GM23338 (cell line): Measurements from ENCODE around the gene TOM1L2. TPM values are rescaled to one million over a fixed set of nuclear protein-coding genes. Genes with fewer than 3 reads are reported as not detected.

Experiments
- ATAC-seq: fragments of 200-7000 bp; cut with Tn5 transposase; 3 replicates; pipeline ENCODE4 v1.9.1; 2020
- DNase-seq: peaks from one replicate; pipeline ENCODE4 v3.0.0-alpha.2; 2015; ENCODE audit warnings: low spot score
- H2AFZ ChIP-seq: fragments of 200-600 bp; sonication (generic); 2 replicates; pipeline ENCODE4 v1.8.0; 2016; ENCODE audit warnings: antibody characterized with exemption, mild to moderate bottlenecking, moderate library complexity
- H3F3A ChIP-seq: fragments of 200-600 bp; sonication (generic); replicated peaks from 2 replicates; pipeline ENCODE4 v1.8.0; 2017; ENCODE audit warnings: antibody characterized with exemption, mixed run types, low read depth
- H3K27ac ChIP-seq: fragments of 200-600 bp; sonication (generic); 2 replicates; pipeline ENCODE4 v1.6.1; 2016; ENCODE audit warnings: low read depth
- H3K27me3 ChIP-seq: fragments of 200-600 bp; sonication (generic); 2 replicates; pipeline ENCODE4 v1.8.0; 2016; ENCODE audit warnings: mild to moderate bottlenecking, mixed run types, moderate library complexity; ENCODE audit not compliant: insufficient read depth
- H3K36me3 ChIP-seq: fragments of 200-600 bp; sonication (generic); 2 replicates; pipeline ENCODE4 v1.8.0; 2016; ENCODE audit warnings: mild to moderate bottlenecking; ENCODE audit not compliant: insufficient read depth
- H3K4me1 ChIP-seq: fragments of 200-600 bp; sonication (generic); 2 replicates; pipeline ENCODE4 v1.8.0; 2016; ENCODE audit warnings: mild to moderate bottlenecking, moderate library complexity; ENCODE audit not compliant: insufficient read depth
- H3K4me2 ChIP-seq: fragments of 200-600 bp; sonication (generic); 2 replicates; pipeline ENCODE4 v1.7.1; 2017; ENCODE audit warnings: mixed run types
- H3K4me3 ChIP-seq: fragments of 200-600 bp; sonication (generic); 2 replicates; pipeline ENCODE4 v1.6.1; 2016; ENCODE audit warnings: mixed run types
- H3K79me2 ChIP-seq: fragments of 200-600 bp; sonication (generic); replicated peaks from 2 replicates; pipeline ENCODE4 v1.8.0; 2017; ENCODE audit warnings: mild to moderate bottlenecking; ENCODE audit not compliant: insufficient read depth
- H3K9me2 ChIP-seq: fragments of 200-600 bp; sonication (generic); 2 replicates; pipeline ENCODE4 v1.8.0; 2017; ENCODE audit not compliant: insufficient read depth
- H4K20me1 ChIP-seq: fragments of 200-600 bp; sonication (generic); replicated peaks from 2 replicates; pipeline ENCODE4 v1.8.0; 2017; ENCODE audit warnings: mild to moderate bottlenecking; ENCODE audit not compliant: insufficient read depth
- H3K27ac Mint-ChIP-seq: 2 replicates; pipeline ENCODE4 v1.8.0; 2020; ENCODE audit warnings: inconsistent platforms, mild to moderate bottlenecking, moderate library complexity, mixed read lengths
- H3K27me3 Mint-ChIP-seq: 3 replicates; pipeline ENCODE4 v1.8.0; 2022; ENCODE audit warnings: low read depth, mild to moderate bottlenecking, moderate library complexity, mixed read lengths, inconsistent platforms; ENCODE audit not compliant: insufficient read depth, poor library complexity
- H3K36me3 Mint-ChIP-seq: 3 replicates; pipeline ENCODE4 v1.8.0; 2021; ENCODE audit warnings: low read depth, mild to moderate bottlenecking, inconsistent platforms, moderate library complexity, mixed read lengths
- H3K4me1 Mint-ChIP-seq: 3 replicates; pipeline ENCODE4 v1.8.0; 2020; ENCODE audit warnings: mild to moderate bottlenecking, inconsistent platforms, mixed read lengths
- H3K4me3 Mint-ChIP-seq: 3 replicates; pipeline ENCODE4 v1.8.0; 2021; ENCODE audit warnings: moderate library complexity, mild to moderate bottlenecking, inconsistent platforms, mixed read lengths
- H3K9me3 Mint-ChIP-seq: 3 replicates; pipeline ENCODE4 v1.8.0; 2020; ENCODE audit warnings: moderate library complexity, mild to moderate bottlenecking, inconsistent platforms, mixed read lengths
- CREB1 ChIP-seq: fragments of 250-450 bp; sonication (Bioruptor Pico); IDR thresholded peaks from 2 replicates; pipeline ENCODE4 v1.5.0; 2020; ENCODE audit warnings: low read depth, mild to moderate bottlenecking, moderate library complexity
- CTCF ChIP-seq, 2 experiments: fragments of 200-600 bp in 1 of 2; sonication (generic) in 1 of 2; conservative IDR thresholded peaks; 2 replicates each; pipeline versions ENCODE4 v1.5.1 to v1.6.1; 2016 to 2017; ENCODE audit warnings: antibody characterized with exemption in 2 of 2, low read depth in 2 of 2, mild to moderate bottlenecking in 2 of 2, moderate library complexity in 1 of 2
- EZH2 ChIP-seq: fragments of 200-600 bp; sonication (generic); IDR thresholded peaks from one replicate; pipeline ENCODE4 v1.8.0; 2017; ENCODE audit warnings: antibody characterized with exemption, mild to moderate bottlenecking, low read depth; ENCODE audit not compliant: unreplicated experiment
- EZH2phosphoT487 ChIP-seq: fragments of 200-600 bp; sonication (generic); IDR thresholded peaks from one replicate; pipeline ENCODE4 v1.8.1; 2018; ENCODE audit warnings: antibody characterized with exemption; ENCODE audit not compliant: unreplicated experiment
- JUNB ChIP-seq: IDR thresholded peaks from one replicate; pipeline ENCODE4 v1.6.1; 2016; ENCODE audit warnings: antibody characterized with exemption; ENCODE audit not compliant: unreplicated experiment
- NANOG ChIP-seq: IDR thresholded peaks from 2 replicates; pipeline ENCODE4 v1.6.1; 2016; ENCODE audit warnings: antibody characterized with exemption, borderline replicate concordance
- POLR2AphosphoS5 ChIP-seq: IDR thresholded peaks from 2 replicates; pipeline ENCODE4 v1.6.1; 2016; ENCODE audit warnings: antibody characterized with exemption, low read depth
- STAT1 ChIP-seq: IDR thresholded peaks from one replicate; pipeline ENCODE4 v1.6.1; 2016; ENCODE audit warnings: antibody characterized with exemption; ENCODE audit not compliant: unreplicated experiment
- ZNF114 ChIP-seq: fragments of 250-450 bp; sonication (Bioruptor Pico); IDR thresholded peaks from 2 replicates; pipeline ENCODE4 v1.5.0; 2020; ENCODE audit warnings: mild to moderate bottlenecking, moderate library complexity
- ZNF331 ChIP-seq: fragments of 250-450 bp; sonication (Bioruptor Pico); IDR thresholded peaks from 2 replicates; pipeline ENCODE4 v1.5.0; 2020; ENCODE audit warnings: low read depth, mild to moderate bottlenecking, moderate library complexity
- polyA plus RNA-seq: library from polyadenylated mRNA; unstranded; fragments of >200 nt; fragmentation: Nextera tagmentation; extraction: Ambion mirVana; gene quantifications from 2 replicates; pipeline ENCODE4 v1.2.1, GENCODE V29; 2016
- total RNA-seq: library from RNA; depleted of rRNA; stranded (reverse); fragments of >200 nt; shearing (Covaris generic); gene quantifications from 2 replicates; pipeline ENCODE4 v1.2.3, GENCODE V29; 2014
- TF ChIP-seq, protein P1 (sequence below): fragments of 250-450 bp; sonication (Bioruptor Pico); IDR thresholded peaks from 2 replicates; pipeline ENCODE4 v1.5.0; 2020; ENCODE audit warnings: mild to moderate bottlenecking, moderate library complexity
- TF ChIP-seq, protein P2 (sequence below): IDR thresholded peaks from one replicate; pipeline ENCODE4 v1.6.1; 2018; ENCODE audit warnings: antibody characterized with exemption; ENCODE audit not compliant: unreplicated experiment
- TF ChIP-seq, protein P3 (sequence below): IDR thresholded peaks from 2 replicates; pipeline ENCODE4 v1.6.1; 2016; ENCODE audit warnings: antibody characterized with exemption

The TOM1L2 gene
- total and polyA plus RNA-seq, 2 experiments from 2014 or later: 3.3 TPM

DNA sequence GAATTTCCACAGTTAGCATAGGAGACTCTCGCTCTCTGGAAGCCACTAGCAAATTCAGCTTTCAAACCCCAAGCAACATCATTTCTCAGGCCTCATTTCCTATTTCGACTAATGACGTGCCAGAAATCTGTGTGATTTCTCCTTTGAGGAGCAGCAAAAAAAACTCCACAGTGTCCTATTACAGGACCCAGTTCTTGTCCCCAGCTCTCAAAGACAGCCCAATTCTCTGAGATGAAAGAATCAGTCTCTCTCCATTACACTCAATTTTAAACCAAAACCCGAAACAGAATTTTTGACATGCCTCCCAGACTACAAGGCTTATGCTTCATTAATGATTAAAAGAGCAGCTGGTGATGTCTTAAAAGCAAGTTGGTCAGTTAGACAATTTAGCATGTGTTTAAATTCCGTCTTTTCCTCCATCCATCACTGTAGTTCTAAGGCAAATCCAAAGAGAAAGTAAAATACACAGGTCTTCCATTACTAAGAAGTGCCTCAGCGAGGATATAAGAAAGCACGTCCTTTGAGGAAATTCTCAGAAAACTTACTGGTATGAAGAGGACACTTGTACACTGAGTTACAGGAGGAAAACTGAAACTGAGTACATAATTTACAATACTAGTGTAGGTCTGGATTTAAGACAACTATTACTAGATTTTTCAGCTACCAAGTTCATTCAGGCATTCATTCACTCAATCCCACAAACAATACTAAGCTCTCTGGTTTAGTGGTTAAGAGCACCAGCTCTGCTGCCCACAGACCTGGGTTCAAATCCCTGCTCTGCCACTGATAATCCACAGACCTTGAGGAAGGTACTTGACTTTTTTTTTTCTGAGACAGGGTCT, 12.5 kb downstream of the TOM1L2 start:
- no peaks in the 10 kb centered on the region for H3K9me2 ChIP-seq
- DNase-seq: no peak
- TF ChIP-seq, protein P1, sequence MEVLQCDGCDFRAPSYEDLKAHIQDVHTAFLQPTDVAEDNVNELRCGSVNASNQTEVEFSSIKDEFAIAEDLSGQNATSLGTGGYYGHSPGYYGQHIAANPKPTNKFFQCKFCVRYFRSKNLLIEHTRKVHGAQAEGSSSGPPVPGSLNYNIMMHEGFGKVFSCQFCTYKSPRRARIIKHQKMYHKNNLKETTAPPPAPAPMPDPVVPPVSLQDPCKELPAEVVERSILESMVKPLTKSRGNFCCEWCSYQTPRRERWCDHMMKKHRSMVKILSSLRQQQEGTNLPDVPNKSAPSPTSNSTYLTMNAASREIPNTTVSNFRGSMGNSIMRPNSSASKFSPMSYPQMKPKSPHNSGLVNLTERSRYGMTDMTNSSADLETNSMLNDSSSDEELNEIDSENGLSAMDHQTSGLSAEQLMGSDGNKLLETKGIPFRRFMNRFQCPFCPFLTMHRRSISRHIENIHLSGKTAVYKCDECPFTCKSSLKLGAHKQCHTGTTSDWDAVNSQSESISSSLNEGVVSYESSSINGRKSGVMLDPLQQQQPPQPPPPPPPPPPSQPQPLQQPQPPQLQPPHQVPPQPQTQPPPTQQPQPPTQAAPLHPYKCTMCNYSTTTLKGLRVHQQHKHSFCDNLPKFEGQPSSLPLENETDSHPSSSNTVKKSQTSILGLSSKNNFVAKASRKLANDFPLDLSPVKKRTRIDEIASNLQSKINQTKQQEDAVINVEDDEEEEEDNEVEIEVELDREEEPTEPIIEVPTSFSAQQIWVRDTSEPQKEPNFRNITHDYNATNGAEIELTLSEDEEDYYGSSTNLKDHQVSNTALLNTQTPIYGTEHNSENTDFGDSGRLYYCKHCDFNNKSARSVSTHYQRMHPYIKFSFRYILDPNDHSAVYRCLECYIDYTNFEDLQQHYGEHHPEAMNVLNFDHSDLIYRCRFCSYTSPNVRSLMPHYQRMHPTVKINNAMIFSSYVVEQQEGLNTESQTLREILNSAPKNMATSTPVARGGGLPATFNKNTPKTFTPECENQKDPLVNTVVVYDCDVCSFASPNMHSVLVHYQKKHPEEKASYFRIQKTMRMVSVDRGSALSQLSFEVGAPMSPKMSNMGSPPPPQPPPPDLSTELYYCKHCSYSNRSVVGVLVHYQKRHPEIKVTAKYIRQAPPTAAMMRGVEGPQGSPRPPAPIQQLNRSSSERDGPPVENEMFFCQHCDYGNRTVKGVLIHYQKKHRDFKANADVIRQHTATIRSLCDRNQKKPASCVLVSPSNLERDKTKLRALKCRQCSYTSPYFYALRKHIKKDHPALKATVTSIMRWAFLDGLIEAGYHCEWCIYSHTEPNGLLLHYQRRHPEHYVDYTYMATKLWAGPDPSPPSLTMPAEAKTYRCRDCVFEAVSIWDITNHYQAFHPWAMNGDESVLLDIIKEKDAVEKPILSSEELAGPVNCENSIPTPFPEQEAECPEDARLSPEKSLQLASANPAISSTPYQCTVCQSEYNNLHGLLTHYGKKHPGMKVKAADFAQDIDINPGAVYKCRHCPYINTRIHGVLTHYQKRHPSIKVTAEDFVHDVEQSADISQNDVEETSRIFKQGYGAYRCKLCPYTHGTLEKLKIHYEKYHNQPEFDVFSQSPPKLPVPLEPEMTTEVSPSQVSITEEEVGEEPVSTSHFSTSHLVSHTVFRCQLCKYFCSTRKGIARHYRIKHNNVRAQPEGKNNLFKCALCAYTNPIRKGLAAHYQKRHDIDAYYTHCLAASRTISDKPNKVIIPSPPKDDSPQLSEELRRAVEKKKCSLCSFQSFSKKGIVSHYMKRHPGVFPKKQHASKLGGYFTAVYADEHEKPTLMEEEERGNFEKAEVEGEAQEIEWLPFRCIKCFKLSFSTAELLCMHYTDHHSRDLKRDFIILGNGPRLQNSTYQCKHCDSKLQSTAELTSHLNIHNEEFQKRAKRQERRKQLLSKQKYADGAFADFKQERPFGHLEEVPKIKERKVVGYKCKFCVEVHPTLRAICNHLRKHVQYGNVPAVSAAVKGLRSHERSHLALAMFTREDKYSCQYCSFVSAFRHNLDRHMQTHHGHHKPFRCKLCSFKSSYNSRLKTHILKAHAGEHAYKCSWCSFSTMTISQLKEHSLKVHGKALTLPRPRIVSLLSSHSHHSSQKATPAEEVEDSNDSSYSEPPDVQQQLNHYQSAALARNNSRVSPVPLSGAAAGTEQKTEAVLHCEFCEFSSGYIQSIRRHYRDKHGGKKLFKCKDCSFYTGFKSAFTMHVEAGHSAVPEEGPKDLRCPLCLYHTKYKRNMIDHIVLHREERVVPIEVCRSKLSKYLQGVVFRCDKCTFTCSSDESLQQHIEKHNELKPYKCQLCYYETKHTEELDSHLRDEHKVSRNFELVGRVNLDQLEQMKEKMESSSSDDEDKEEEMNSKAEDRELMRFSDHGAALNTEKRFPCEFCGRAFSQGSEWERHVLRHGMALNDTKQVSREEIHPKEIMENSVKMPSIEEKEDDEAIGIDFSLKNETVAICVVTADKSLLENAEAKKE: no peak
- no peak for TF ChIP-seq ZNF331 (CRISPR knock-in tag)
- TF ChIP-seq EZH2: no peak
- no peak for TF ChIP-seq NANOG
- TF ChIP-seq, protein P2, sequence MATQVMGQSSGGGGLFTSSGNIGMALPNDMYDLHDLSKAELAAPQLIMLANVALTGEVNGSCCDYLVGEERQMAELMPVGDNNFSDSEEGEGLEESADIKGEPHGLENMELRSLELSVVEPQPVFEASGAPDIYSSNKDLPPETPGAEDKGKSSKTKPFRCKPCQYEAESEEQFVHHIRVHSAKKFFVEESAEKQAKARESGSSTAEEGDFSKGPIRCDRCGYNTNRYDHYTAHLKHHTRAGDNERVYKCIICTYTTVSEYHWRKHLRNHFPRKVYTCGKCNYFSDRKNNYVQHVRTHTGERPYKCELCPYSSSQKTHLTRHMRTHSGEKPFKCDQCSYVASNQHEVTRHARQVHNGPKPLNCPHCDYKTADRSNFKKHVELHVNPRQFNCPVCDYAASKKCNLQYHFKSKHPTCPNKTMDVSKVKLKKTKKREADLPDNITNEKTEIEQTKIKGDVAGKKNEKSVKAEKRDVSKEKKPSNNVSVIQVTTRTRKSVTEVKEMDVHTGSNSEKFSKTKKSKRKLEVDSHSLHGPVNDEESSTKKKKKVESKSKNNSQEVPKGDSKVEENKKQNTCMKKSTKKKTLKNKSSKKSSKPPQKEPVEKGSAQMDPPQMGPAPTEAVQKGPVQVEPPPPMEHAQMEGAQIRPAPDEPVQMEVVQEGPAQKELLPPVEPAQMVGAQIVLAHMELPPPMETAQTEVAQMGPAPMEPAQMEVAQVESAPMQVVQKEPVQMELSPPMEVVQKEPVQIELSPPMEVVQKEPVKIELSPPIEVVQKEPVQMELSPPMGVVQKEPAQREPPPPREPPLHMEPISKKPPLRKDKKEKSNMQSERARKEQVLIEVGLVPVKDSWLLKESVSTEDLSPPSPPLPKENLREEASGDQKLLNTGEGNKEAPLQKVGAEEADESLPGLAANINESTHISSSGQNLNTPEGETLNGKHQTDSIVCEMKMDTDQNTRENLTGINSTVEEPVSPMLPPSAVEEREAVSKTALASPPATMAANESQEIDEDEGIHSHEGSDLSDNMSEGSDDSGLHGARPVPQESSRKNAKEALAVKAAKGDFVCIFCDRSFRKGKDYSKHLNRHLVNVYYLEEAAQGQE: no peak
- no peak for TF ChIP-seq STAT1
- TF ChIP-seq CTCF (conservative IDR thresholded peaks at IDR 0.05; ENCODE audit: low read depth in 2 of 2): no peak
- no peak for TF ChIP-seq ZNF114 (CRISPR knock-in tag)
- TF ChIP-seq, protein P3, sequence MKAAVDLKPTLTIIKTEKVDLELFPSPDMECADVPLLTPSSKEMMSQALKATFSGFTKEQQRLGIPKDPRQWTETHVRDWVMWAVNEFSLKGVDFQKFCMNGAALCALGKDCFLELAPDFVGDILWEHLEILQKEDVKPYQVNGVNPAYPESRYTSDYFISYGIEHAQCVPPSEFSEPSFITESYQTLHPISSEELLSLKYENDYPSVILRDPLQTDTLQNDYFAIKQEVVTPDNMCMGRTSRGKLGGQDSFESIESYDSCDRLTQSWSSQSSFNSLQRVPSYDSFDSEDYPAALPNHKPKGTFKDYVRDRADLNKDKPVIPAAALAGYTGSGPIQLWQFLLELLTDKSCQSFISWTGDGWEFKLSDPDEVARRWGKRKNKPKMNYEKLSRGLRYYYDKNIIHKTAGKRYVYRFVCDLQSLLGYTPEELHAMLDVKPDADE: no peak
- TF ChIP-seq EZH2phosphoT487: no peak
- TF ChIP-seq POLR2AphosphoS5: no peak
- no peak for TF ChIP-seq CREB1 (CRISPR knock-in tag)
- TF ChIP-seq JUNB: no peak
- Mint-ChIP-seq H3K4me1 (peaks cover 18% of the 10 kb centered on the region), H3K27me3 (peaks cover 4% of the 10 kb centered on the region), H3K4me3 (no peak overlapping the region), H3K27ac (no peak overlapping the region), H3K36me3 (no peaks in the 10 kb centered on the region; the same call in 2 of the 3 replicates), H3K9me3 (no peaks in the 10 kb centered on the region)
- peaks cover 20% of the 10 kb centered on the region for H3K4me1 ChIP-seq
- 0 out of 2 replicates have a peak overlapping the region, but pooled peaks have one; percentile 17 for H3K27ac ChIP-seq
- H3K36me3 ChIP-seq: no peaks in the 10 kb centered on the region
- no peak overlapping the region for H3K4me3 ChIP-seq
- no peaks in the 10 kb centered on the region for H3K27me3 ChIP-seq
- no peak for ATAC-seq
- no peaks in the 10 kb centered on the region for H3K79me2 ChIP-seq
- H2AFZ ChIP-seq: peak overlapping the region; percentile 24; the same call in 1 of the 2 replicates
- H3F3A ChIP-seq: no peaks in the 10 kb centered on the region
- no peaks in the 10 kb centered on the region for H4K20me1 ChIP-seq
- H3K4me2 ChIP-seq: no peak overlapping the region
